GM23338 (cell line): ENCODE data around the gene MAD1L1. TPM values are rescaled to one million over a fixed set of nuclear protein-coding genes. Genes with fewer than 3 reads are reported as not detected.

Experiments used
- ATAC-seq: fragments of 200-7000 bp; cut with Tn5 transposase; 3 replicates; pipeline ENCODE4 v1.9.1; 2020
- DNase-seq: peaks from one replicate; pipeline ENCODE4 v3.0.0-alpha.2; 2015; ENCODE audit warnings: low spot score
- H2AFZ ChIP-seq: fragments of 200-600 bp; sonication (generic); 2 replicates; pipeline ENCODE4 v1.8.0; 2016; ENCODE audit warnings: antibody characterized with exemption, mild to moderate bottlenecking, moderate library complexity
- H3F3A ChIP-seq: fragments of 200-600 bp; sonication (generic); replicated peaks from 2 replicates; pipeline ENCODE4 v1.8.0; 2017; ENCODE audit warnings: antibody characterized with exemption, mixed run types, low read depth
- H3K27ac ChIP-seq: fragments of 200-600 bp; sonication (generic); 2 replicates; pipeline ENCODE4 v1.6.1; 2016; ENCODE audit warnings: low read depth
- H3K27me3 ChIP-seq: fragments of 200-600 bp; sonication (generic); 2 replicates; pipeline ENCODE4 v1.8.0; 2016; ENCODE audit warnings: mild to moderate bottlenecking, mixed run types, moderate library complexity; ENCODE audit not compliant: insufficient read depth
- H3K36me3 ChIP-seq: fragments of 200-600 bp; sonication (generic); 2 replicates; pipeline ENCODE4 v1.8.0; 2016; ENCODE audit warnings: mild to moderate bottlenecking; ENCODE audit not compliant: insufficient read depth
- H3K4me1 ChIP-seq: fragments of 200-600 bp; sonication (generic); 2 replicates; pipeline ENCODE4 v1.8.0; 2016; ENCODE audit warnings: mild to moderate bottlenecking, moderate library complexity; ENCODE audit not compliant: insufficient read depth
- H3K4me2 ChIP-seq: fragments of 200-600 bp; sonication (generic); 2 replicates; pipeline ENCODE4 v1.7.1; 2017; ENCODE audit warnings: mixed run types
- H3K4me3 ChIP-seq: fragments of 200-600 bp; sonication (generic); 2 replicates; pipeline ENCODE4 v1.6.1; 2016; ENCODE audit warnings: mixed run types
- H3K79me2 ChIP-seq: fragments of 200-600 bp; sonication (generic); replicated peaks from 2 replicates; pipeline ENCODE4 v1.8.0; 2017; ENCODE audit warnings: mild to moderate bottlenecking; ENCODE audit not compliant: insufficient read depth
- H3K9me2 ChIP-seq: fragments of 200-600 bp; sonication (generic); 2 replicates; pipeline ENCODE4 v1.8.0; 2017; ENCODE audit not compliant: insufficient read depth
- H4K20me1 ChIP-seq: fragments of 200-600 bp; sonication (generic); replicated peaks from 2 replicates; pipeline ENCODE4 v1.8.0; 2017; ENCODE audit warnings: mild to moderate bottlenecking; ENCODE audit not compliant: insufficient read depth
- H3K27ac Mint-ChIP-seq: 2 replicates; pipeline ENCODE4 v1.8.0; 2020; ENCODE audit warnings: inconsistent platforms, mild to moderate bottlenecking, moderate library complexity, mixed read lengths
- H3K27me3 Mint-ChIP-seq: 3 replicates; pipeline ENCODE4 v1.8.0; 2022; ENCODE audit warnings: low read depth, mild to moderate bottlenecking, moderate library complexity, mixed read lengths, inconsistent platforms; ENCODE audit not compliant: insufficient read depth, poor library complexity
- H3K36me3 Mint-ChIP-seq: 3 replicates; pipeline ENCODE4 v1.8.0; 2021; ENCODE audit warnings: low read depth, mild to moderate bottlenecking, inconsistent platforms, moderate library complexity, mixed read lengths
- H3K4me1 Mint-ChIP-seq: 3 replicates; pipeline ENCODE4 v1.8.0; 2020; ENCODE audit warnings: mild to moderate bottlenecking, inconsistent platforms, mixed read lengths
- H3K4me3 Mint-ChIP-seq: 3 replicates; pipeline ENCODE4 v1.8.0; 2021; ENCODE audit warnings: moderate library complexity, mild to moderate bottlenecking, inconsistent platforms, mixed read lengths
- H3K9me3 Mint-ChIP-seq: 3 replicates; pipeline ENCODE4 v1.8.0; 2020; ENCODE audit warnings: moderate library complexity, mild to moderate bottlenecking, inconsistent platforms, mixed read lengths
- CREB1 ChIP-seq: fragments of 250-450 bp; sonication (Bioruptor Pico); IDR thresholded peaks from 2 replicates; pipeline ENCODE4 v1.5.0; 2020; ENCODE audit warnings: low read depth, mild to moderate bottlenecking, moderate library complexity
- EZH2 ChIP-seq: fragments of 200-600 bp; sonication (generic); IDR thresholded peaks from one replicate; pipeline ENCODE4 v1.8.0; 2017; ENCODE audit warnings: antibody characterized with exemption, mild to moderate bottlenecking, low read depth; ENCODE audit not compliant: unreplicated experiment
- EZH2phosphoT487 ChIP-seq: fragments of 200-600 bp; sonication (generic); IDR thresholded peaks from one replicate; pipeline ENCODE4 v1.8.1; 2018; ENCODE audit warnings: antibody characterized with exemption; ENCODE audit not compliant: unreplicated experiment
- JUNB ChIP-seq: IDR thresholded peaks from one replicate; pipeline ENCODE4 v1.6.1; 2016; ENCODE audit warnings: antibody characterized with exemption; ENCODE audit not compliant: unreplicated experiment
- NANOG ChIP-seq: IDR thresholded peaks from 2 replicates; pipeline ENCODE4 v1.6.1; 2016; ENCODE audit warnings: antibody characterized with exemption, borderline replicate concordance
- POLR2AphosphoS5 ChIP-seq: IDR thresholded peaks from 2 replicates; pipeline ENCODE4 v1.6.1; 2016; ENCODE audit warnings: antibody characterized with exemption, low read depth
- REST ChIP-seq: IDR thresholded peaks from one replicate; pipeline ENCODE4 v1.6.1; 2018; ENCODE audit warnings: antibody characterized with exemption; ENCODE audit not compliant: unreplicated experiment
- STAT1 ChIP-seq: IDR thresholded peaks from one replicate; pipeline ENCODE4 v1.6.1; 2016; ENCODE audit warnings: antibody characterized with exemption; ENCODE audit not compliant: unreplicated experiment
- ZNF114 ChIP-seq: fragments of 250-450 bp; sonication (Bioruptor Pico); IDR thresholded peaks from 2 replicates; pipeline ENCODE4 v1.5.0; 2020; ENCODE audit warnings: mild to moderate bottlenecking, moderate library complexity
- ZNF331 ChIP-seq: fragments of 250-450 bp; sonication (Bioruptor Pico); IDR thresholded peaks from 2 replicates; pipeline ENCODE4 v1.5.0; 2020; ENCODE audit warnings: low read depth, mild to moderate bottlenecking, moderate library complexity
- polyA plus RNA-seq: library from polyadenylated mRNA; unstranded; fragments of >200 nt; fragmentation: Nextera tagmentation; extraction: Ambion mirVana; gene quantifications from 2 replicates; pipeline ENCODE4 v1.2.1, GENCODE V29; 2016
- total RNA-seq: library from RNA; depleted of rRNA; stranded (reverse); fragments of >200 nt; shearing (Covaris generic); gene quantifications from 2 replicates; pipeline ENCODE4 v1.2.3, GENCODE V29; 2014
- TF ChIP-seq, protein P1 (sequence below): fragments of 250-450 bp; sonication (Bioruptor Pico); IDR thresholded peaks from 2 replicates; pipeline ENCODE4 v1.5.0; 2020; ENCODE audit warnings: mild to moderate bottlenecking, moderate library complexity
- TF ChIP-seq, protein P2 (sequence below): IDR thresholded peaks from 2 replicates; pipeline ENCODE4 v1.6.1; 2016; ENCODE audit warnings: antibody characterized with exemption
- TF ChIP-seq, protein P3 (sequence below), 2 experiments: fragments of 200-600 bp in 1 of 2; sonication (generic) in 1 of 2; conservative IDR thresholded peaks; 2 replicates each; pipeline versions ENCODE4 v1.5.1 to v1.6.1; 2016 to 2017; ENCODE audit warnings: antibody characterized with exemption in 2 of 2, low read depth in 2 of 2, mild to moderate bottlenecking in 2 of 2, moderate library complexity in 1 of 2

Gene MAD1L1
- total and polyA plus RNA-seq, 2 experiments from 2014 or later, result 40.3 to 59.3 TPM

GRCh38 chr7:1914321-1914720 lies 318.4 kb downstream of the MAD1L1 start:
- H3K4me1 Mint-ChIP-seq, result peaks cover 7% of the 10 kb centered on the region
- no peak for DNase-seq
- no peaks in the 10 kb centered on the region for H3K36me3 Mint-ChIP-seq
- Histone ChIP-seq H3K9me2 (no peaks in the 10 kb centered on the region), H3K4me1 (no peaks in the 10 kb centered on the region), H3K79me2 (no peaks in the 10 kb centered on the region), H3F3A (no peaks in the 10 kb centered on the region), H2AFZ (no peak overlapping the region), H3K4me3 (no peak overlapping the region), H3K27me3 (no peaks in the 10 kb centered on the region), H3K4me2 (no peak overlapping the region), H4K20me1 (no peaks in the 10 kb centered on the region), H3K36me3 (no peaks in the 10 kb centered on the region), H3K27ac (no peak overlapping the region)
- TF ChIP-seq CREB1, result no peak
- no peak for TF ChIP-seq EZH2phosphoT487
- TF ChIP-seq, protein P1, sequence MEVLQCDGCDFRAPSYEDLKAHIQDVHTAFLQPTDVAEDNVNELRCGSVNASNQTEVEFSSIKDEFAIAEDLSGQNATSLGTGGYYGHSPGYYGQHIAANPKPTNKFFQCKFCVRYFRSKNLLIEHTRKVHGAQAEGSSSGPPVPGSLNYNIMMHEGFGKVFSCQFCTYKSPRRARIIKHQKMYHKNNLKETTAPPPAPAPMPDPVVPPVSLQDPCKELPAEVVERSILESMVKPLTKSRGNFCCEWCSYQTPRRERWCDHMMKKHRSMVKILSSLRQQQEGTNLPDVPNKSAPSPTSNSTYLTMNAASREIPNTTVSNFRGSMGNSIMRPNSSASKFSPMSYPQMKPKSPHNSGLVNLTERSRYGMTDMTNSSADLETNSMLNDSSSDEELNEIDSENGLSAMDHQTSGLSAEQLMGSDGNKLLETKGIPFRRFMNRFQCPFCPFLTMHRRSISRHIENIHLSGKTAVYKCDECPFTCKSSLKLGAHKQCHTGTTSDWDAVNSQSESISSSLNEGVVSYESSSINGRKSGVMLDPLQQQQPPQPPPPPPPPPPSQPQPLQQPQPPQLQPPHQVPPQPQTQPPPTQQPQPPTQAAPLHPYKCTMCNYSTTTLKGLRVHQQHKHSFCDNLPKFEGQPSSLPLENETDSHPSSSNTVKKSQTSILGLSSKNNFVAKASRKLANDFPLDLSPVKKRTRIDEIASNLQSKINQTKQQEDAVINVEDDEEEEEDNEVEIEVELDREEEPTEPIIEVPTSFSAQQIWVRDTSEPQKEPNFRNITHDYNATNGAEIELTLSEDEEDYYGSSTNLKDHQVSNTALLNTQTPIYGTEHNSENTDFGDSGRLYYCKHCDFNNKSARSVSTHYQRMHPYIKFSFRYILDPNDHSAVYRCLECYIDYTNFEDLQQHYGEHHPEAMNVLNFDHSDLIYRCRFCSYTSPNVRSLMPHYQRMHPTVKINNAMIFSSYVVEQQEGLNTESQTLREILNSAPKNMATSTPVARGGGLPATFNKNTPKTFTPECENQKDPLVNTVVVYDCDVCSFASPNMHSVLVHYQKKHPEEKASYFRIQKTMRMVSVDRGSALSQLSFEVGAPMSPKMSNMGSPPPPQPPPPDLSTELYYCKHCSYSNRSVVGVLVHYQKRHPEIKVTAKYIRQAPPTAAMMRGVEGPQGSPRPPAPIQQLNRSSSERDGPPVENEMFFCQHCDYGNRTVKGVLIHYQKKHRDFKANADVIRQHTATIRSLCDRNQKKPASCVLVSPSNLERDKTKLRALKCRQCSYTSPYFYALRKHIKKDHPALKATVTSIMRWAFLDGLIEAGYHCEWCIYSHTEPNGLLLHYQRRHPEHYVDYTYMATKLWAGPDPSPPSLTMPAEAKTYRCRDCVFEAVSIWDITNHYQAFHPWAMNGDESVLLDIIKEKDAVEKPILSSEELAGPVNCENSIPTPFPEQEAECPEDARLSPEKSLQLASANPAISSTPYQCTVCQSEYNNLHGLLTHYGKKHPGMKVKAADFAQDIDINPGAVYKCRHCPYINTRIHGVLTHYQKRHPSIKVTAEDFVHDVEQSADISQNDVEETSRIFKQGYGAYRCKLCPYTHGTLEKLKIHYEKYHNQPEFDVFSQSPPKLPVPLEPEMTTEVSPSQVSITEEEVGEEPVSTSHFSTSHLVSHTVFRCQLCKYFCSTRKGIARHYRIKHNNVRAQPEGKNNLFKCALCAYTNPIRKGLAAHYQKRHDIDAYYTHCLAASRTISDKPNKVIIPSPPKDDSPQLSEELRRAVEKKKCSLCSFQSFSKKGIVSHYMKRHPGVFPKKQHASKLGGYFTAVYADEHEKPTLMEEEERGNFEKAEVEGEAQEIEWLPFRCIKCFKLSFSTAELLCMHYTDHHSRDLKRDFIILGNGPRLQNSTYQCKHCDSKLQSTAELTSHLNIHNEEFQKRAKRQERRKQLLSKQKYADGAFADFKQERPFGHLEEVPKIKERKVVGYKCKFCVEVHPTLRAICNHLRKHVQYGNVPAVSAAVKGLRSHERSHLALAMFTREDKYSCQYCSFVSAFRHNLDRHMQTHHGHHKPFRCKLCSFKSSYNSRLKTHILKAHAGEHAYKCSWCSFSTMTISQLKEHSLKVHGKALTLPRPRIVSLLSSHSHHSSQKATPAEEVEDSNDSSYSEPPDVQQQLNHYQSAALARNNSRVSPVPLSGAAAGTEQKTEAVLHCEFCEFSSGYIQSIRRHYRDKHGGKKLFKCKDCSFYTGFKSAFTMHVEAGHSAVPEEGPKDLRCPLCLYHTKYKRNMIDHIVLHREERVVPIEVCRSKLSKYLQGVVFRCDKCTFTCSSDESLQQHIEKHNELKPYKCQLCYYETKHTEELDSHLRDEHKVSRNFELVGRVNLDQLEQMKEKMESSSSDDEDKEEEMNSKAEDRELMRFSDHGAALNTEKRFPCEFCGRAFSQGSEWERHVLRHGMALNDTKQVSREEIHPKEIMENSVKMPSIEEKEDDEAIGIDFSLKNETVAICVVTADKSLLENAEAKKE, result no peak
- TF ChIP-seq, protein P2, sequence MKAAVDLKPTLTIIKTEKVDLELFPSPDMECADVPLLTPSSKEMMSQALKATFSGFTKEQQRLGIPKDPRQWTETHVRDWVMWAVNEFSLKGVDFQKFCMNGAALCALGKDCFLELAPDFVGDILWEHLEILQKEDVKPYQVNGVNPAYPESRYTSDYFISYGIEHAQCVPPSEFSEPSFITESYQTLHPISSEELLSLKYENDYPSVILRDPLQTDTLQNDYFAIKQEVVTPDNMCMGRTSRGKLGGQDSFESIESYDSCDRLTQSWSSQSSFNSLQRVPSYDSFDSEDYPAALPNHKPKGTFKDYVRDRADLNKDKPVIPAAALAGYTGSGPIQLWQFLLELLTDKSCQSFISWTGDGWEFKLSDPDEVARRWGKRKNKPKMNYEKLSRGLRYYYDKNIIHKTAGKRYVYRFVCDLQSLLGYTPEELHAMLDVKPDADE, result no peak
- TF ChIP-seq REST, result no peak
- TF ChIP-seq ZNF114 (CRISPR knock-in tag), result no peak
- TF ChIP-seq POLR2AphosphoS5, result no peak
- no peak for TF ChIP-seq EZH2
- TF ChIP-seq STAT1, result no peak
- no peak for TF ChIP-seq ZNF331
- TF ChIP-seq, protein P3, sequence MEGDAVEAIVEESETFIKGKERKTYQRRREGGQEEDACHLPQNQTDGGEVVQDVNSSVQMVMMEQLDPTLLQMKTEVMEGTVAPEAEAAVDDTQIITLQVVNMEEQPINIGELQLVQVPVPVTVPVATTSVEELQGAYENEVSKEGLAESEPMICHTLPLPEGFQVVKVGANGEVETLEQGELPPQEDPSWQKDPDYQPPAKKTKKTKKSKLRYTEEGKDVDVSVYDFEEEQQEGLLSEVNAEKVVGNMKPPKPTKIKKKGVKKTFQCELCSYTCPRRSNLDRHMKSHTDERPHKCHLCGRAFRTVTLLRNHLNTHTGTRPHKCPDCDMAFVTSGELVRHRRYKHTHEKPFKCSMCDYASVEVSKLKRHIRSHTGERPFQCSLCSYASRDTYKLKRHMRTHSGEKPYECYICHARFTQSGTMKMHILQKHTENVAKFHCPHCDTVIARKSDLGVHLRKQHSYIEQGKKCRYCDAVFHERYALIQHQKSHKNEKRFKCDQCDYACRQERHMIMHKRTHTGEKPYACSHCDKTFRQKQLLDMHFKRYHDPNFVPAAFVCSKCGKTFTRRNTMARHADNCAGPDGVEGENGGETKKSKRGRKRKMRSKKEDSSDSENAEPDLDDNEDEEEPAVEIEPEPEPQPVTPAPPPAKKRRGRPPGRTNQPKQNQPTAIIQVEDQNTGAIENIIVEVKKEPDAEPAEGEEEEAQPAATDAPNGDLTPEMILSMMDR (conservative IDR thresholded peaks at IDR 0.05; ENCODE audit: low read depth in 2 of 2), result no peak
- no peak for TF ChIP-seq NANOG
- TF ChIP-seq JUNB, result no peak
- H3K27ac Mint-ChIP-seq, result no peak overlapping the region; the same call in 1 of the 2 replicates
- peaks cover 5% of the 10 kb centered on the region for H3K27me3 Mint-ChIP-seq
- no peaks in the 10 kb centered on the region for H3K9me3 Mint-ChIP-seq
- no peak for ATAC-seq
- H3K4me3 Mint-ChIP-seq, result no peak overlapping the region
